Astrocyte (in vitro differentiated cells and primary cell): ENCODE measurements around the gene PKNOX2.
A peak's percentile ranks its signal among the peaks of the same experiment; 100 is the strongest.

Experiments
- CTCF ChIP-seq: IDR thresholded peaks from 2 replicates; pipeline ENCODE4 v1.5.1; 2011; ENCODE audit warnings: low read depth, mild to moderate bottlenecking, inconsistent platforms, low read length, moderate library complexity; ENCODE audit not compliant: insufficient read depth
- EZH2 ChIP-seq: IDR thresholded peaks from 2 replicates; pipeline ENCODE4 v1.6.1; 2012; ENCODE audit warnings: mild to moderate bottlenecking, low read length, inconsistent platforms; ENCODE audit not compliant: insufficient read depth

DNA sequence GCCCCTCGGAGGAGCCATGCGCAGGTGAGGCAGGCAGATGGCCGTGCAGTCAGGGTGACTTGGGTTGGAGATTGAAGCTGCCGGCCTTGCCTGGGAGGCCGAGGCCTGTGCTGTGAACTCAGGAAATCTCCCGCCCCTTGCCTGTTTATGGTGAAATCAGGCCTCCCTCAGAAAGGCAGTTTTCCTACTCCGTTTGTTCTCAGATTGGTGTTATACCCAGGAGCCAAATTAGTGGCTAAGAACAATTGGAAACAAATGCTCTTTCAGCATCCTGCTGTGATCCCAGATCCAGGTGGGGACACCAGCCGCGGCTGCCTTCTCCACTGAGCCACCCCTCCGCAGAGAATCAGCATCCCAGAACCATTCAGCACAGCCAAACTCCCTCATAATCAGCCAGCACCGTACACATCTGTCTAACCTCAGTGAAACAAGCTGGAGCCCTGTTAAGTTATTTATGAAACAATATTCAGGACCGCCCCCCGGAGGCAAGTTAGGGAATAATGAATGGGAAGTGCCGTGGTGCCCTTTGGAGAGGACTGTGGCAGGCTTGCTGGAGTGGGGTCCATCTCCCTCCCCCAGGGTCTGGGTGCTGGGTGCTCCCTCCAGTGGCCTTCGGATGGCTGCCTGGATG lies 60.0 kb downstream of the PKNOX2 start:
- TF ChIP-seq CTCF (peak; percentile 13), EZH2 (no peak)
